Breast epithelium (tissue), 3 donors: ENCODE measurements around the gene TMED4.

Source experiments
- POLR2A ChIP-seq: fragments of 450-650 bp; IDR thresholded peaks from one replicate; pipeline ENCODE4 v1.6.1; 2016; ENCODE audit warnings: antibody characterized with exemption, mild to moderate bottlenecking, moderate library complexity
- TF ChIP-seq, protein P1 (sequence below), 3 donors: fragments of 450-650 bp; IDR thresholded peaks; one replicate each; pipeline ENCODE4 v1.5.1; 2016 to 2017; ENCODE audit warnings: antibody characterized with exemption in 3 of 3, mild to moderate bottlenecking in 3 of 3, moderate library complexity in 3 of 3

DNA sequence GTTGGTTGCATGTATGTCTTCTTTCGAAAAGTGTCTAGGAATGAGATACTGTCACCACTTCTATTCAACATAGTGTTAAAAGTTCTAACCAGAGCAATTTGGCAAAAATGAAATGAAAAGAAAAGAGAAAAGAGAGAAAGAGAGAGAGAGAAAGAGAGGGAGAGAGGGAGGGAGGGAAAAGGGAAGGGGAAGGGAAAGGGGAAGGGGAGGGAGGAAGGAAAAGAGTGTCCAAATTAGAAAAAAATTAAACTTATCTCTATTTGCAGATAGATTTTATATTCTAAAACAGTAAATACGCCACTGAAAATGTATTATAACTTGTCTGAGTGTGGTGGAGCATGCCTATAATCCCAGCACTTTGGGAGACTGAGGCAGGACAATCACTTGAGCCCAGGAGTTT, 24.5 kb downstream of the TMED4 start:
- TF ChIP-seq, protein P1, sequence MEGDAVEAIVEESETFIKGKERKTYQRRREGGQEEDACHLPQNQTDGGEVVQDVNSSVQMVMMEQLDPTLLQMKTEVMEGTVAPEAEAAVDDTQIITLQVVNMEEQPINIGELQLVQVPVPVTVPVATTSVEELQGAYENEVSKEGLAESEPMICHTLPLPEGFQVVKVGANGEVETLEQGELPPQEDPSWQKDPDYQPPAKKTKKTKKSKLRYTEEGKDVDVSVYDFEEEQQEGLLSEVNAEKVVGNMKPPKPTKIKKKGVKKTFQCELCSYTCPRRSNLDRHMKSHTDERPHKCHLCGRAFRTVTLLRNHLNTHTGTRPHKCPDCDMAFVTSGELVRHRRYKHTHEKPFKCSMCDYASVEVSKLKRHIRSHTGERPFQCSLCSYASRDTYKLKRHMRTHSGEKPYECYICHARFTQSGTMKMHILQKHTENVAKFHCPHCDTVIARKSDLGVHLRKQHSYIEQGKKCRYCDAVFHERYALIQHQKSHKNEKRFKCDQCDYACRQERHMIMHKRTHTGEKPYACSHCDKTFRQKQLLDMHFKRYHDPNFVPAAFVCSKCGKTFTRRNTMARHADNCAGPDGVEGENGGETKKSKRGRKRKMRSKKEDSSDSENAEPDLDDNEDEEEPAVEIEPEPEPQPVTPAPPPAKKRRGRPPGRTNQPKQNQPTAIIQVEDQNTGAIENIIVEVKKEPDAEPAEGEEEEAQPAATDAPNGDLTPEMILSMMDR (IDR thresholded peaks at IDR 0.05) = no peak
- no peak for TF ChIP-seq POLR2A
